Muscle layer of duodenum (tissue), 2 donors: ENCODE measurements around the gene WDR41.
"Not testable (repeated sequence)": the region's sequence is repeated elsewhere in the genome, so short reads cannot be mapped to it uniquely, and the experiment has no call there.

Source experiments
- H3K27ac ChIP-seq: one replicate; pipeline ENCODE4 v1.7.0; 2013; ENCODE audit warnings: mild to moderate bottlenecking, low read length
- H3K27me3 ChIP-seq: one replicate; pipeline ENCODE4 v1.7.0; 2013; ENCODE audit warnings: low read depth, mild to moderate bottlenecking, control low read depth, low read length
- H3K36me3 ChIP-seq, 2 donors: one replicate each; pipeline ENCODE4 v1.7.0; 2013; ENCODE audit warnings: low read length in 2 of 2, control low read depth in 1 of 2, mild to moderate bottlenecking in 1 of 2; ENCODE audit not compliant: insufficient read depth in 2 of 2, control insufficient read depth in 1 of 2
- H3K4me1 ChIP-seq, 2 donors: one replicate each; pipeline ENCODE4 v1.7.0; 2013; ENCODE audit warnings: low read length in 2 of 2, mild to moderate bottlenecking in 2 of 2, control low read depth in 1 of 2, moderate library complexity in 1 of 2; ENCODE audit not compliant: insufficient read depth in 2 of 2, control insufficient read depth in 1 of 2
- H3K4me3 ChIP-seq, 2 donors: one replicate each; pipeline ENCODE4 v1.7.0; 2013; ENCODE audit warnings: low read length in 2 of 2, low read depth in 1 of 2, mild to moderate bottlenecking in 1 of 2
- H3K9me3 ChIP-seq, 2 donors: one replicate each; pipeline ENCODE4 v1.7.0; 2013; ENCODE audit warnings: low read length in 2 of 2, control low read depth in 1 of 2, mild to moderate bottlenecking in 1 of 2; ENCODE audit not compliant: control insufficient read depth in 1 of 2
- donor health status: healthy.

The WDR41 gene

GRCh38 chr5:77400645-77401044 lies 91.5 kb downstream of the WDR41 start:
- Histone ChIP-seq H3K4me1 (no peaks in the 10 kb centered on the region), H3K27ac (no peak overlapping the region), H3K9me3 (no peaks in the 10 kb centered on the region), H3K27me3 (no peaks in the 10 kb centered on the region), H3K36me3 (no peaks in the 10 kb centered on the region), H3K4me3 (no peak overlapping the region)

GRCh38 chr5:77398896-77399295 lies 93.2 kb downstream of the WDR41 start:
- Histone ChIP-seq H3K9me3 (no peaks in the 10 kb centered on the region), H3K36me3 (no peaks in the 10 kb centered on the region), H3K4me1 (no peaks in the 10 kb centered on the region), H3K4me3 (no peak overlapping the region), H3K27me3 (no peaks in the 10 kb centered on the region), H3K27ac (no peak overlapping the region)

GRCh38 chr5:77398458-77398857 lies 93.7 kb downstream of the WDR41 start:
- H3K9me3 ChIP-seq: no peaks in the 10 kb centered on the region
- H3K4me1 ChIP-seq: no peaks in the 10 kb centered on the region
- H3K36me3 ChIP-seq: no peaks in the 10 kb centered on the region
- no peak overlapping the region for H3K4me3 ChIP-seq
- H3K27me3 ChIP-seq: no peaks in the 10 kb centered on the region
- H3K27ac ChIP-seq: no peak overlapping the region

GRCh38 chr5:77397686-77398292 lies 94.3 kb downstream of the WDR41 start:
- Histone ChIP-seq H3K36me3 (no peaks in the 10 kb centered on the region), H3K4me1 (no peaks in the 10 kb centered on the region), H3K27me3 (no peaks in the 10 kb centered on the region), H3K9me3 (no peaks in the 10 kb centered on the region), H3K4me3 (no peak overlapping the region), H3K27ac (no peak overlapping the region)

GRCh38 chr5:77396017-77396416 lies 96.1 kb downstream of the WDR41 start:
- Histone ChIP-seq H3K36me3 (no peaks in the 10 kb centered on the region), H3K27ac (no peak overlapping the region)

GRCh38 chr5:77394064-77394715 lies 97.9 kb downstream of the WDR41 start:
- no peaks in the 10 kb centered on the region for H3K36me3 ChIP-seq
- peaks cover 0 to 14% of the 10 kb centered on the region in 2 donors for H3K4me1 ChIP-seq
- no peak overlapping the region for H3K27ac ChIP-seq
- no peak overlapping the region for H3K4me3 ChIP-seq
- H3K27me3 ChIP-seq: no peaks in the 10 kb centered on the region
- H3K9me3 ChIP-seq: no peaks in the 10 kb centered on the region

More at GRCh38 chr5:77396017-77396416, 96.1 kb downstream of the WDR41 start:
- Histone ChIP-seq H3K27me3 (no peaks in the 10 kb centered on the region), H3K9me3 (no peaks in the 10 kb centered on the region), H3K4me3 (no peak overlapping the region), H3K4me1 (no peaks in the 10 kb centered on the region)

- Histone ChIP-seq H3K27me3 (no peaks in the 10 kb centered on the region), H3K27ac (no peak overlapping the region), H3K4me3 (no peak overlapping the region), H3K9me3 (no peaks in the 10 kb centered on the region), H3K4me1 (peaks cover 0 to 14% of the 10 kb centered on the region in 2 donors), H3K36me3 (no peaks in the 10 kb centered on the region)
Observed at GRCh38 chr5:77391240-77391765, 100.8 kb downstream of the WDR41 start.

GRCh38 chr5:77390795-77391194 lies 101.3 kb downstream of the WDR41 start:
- H3K27ac ChIP-seq: no peak overlapping the region
- H3K9me3 ChIP-seq: no peaks in the 10 kb centered on the region
- H3K4me1 ChIP-seq: peaks cover 0 to 14% of the 10 kb centered on the region in 2 donors
- H3K4me3 ChIP-seq: no peak overlapping the region
- no peaks in the 10 kb centered on the region for H3K36me3 ChIP-seq
- H3K27me3 ChIP-seq: no peaks in the 10 kb centered on the region

GRCh38 chr5:77390221-77390620 lies 101.9 kb downstream of the WDR41 start:
- H3K4me3 ChIP-seq: no peak overlapping the region
- H3K36me3 ChIP-seq: no peaks in the 10 kb centered on the region
- H3K27ac ChIP-seq: no peak overlapping the region
- H3K27me3 ChIP-seq: no peaks in the 10 kb centered on the region
- H3K9me3 ChIP-seq: no peaks in the 10 kb centered on the region
- H3K4me1 ChIP-seq: peaks cover 0 to 14% of the 10 kb centered on the region in 2 donors

- peaks cover 0 to 14% of the 10 kb centered on the region in 2 donors for H3K4me1 ChIP-seq
- H3K36me3 ChIP-seq: no peaks in the 10 kb centered on the region
- H3K27ac ChIP-seq: no peak overlapping the region
- H3K9me3 ChIP-seq: no peaks in the 10 kb centered on the region
- H3K4me3 ChIP-seq: no peak overlapping the region
- H3K27me3 ChIP-seq: no peaks in the 10 kb centered on the region
Observed at GRCh38 chr5:77389746-77390145, 102.4 kb downstream of the WDR41 start.

GRCh38 chr5:77386340-77386739 lies 105.8 kb downstream of the WDR41 start:
- not testable (repeated sequence) for H3K9me3 ChIP-seq, H3K4me3 ChIP-seq, H3K27me3 ChIP-seq, H3K36me3 ChIP-seq, H3K27ac ChIP-seq
- H3K4me1 ChIP-seq: peaks cover 0 to 14% of the 10 kb centered on the region in 2 donors

- not testable (repeated sequence) for H3K27ac ChIP-seq, H3K4me1 ChIP-seq, H3K4me3 ChIP-seq, H3K36me3 ChIP-seq, H3K27me3 ChIP-seq, H3K9me3 ChIP-seq
Observed at GRCh38 chr5:77383336-77383735, 108.8 kb downstream of the WDR41 start.
